HL-60/S4 treated with retinoic acid at 250 ng/mL for 4 days and 3 days (cell line): ENCODE data around the gene MACC1.

ENCODE experiments used
- in situ Hi-C: fragments of 300-500 bp; cut with MboI; formaldehyde crosslinking; loops from 2 replicates; pipeline ENCODE4 v1.7.0; 2022; ENCODE audit warnings: low sequenced_read_pairs

Gene MACC1

DNA sequence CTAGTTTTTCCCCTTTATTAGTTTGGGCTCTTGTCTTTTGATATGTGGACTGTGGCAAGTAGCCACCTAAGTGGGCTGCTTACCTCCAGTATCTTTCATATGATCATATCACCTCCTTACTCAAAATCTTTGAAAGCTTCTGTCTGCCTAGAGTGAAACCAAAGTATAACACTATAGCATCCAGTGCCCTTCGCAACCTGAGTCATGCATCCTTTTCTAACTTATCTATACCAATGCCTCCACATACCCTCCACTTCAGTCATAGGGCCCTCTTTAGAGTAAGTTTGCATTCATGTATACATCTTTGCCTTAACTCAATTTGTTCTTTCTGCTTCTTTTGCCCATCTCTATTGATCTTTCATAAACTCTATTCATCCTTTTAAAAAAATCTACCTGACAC lies 15.7 kb upstream of the MACC1 start:
- in situ Hi-C loops = no loop called here

DNA sequence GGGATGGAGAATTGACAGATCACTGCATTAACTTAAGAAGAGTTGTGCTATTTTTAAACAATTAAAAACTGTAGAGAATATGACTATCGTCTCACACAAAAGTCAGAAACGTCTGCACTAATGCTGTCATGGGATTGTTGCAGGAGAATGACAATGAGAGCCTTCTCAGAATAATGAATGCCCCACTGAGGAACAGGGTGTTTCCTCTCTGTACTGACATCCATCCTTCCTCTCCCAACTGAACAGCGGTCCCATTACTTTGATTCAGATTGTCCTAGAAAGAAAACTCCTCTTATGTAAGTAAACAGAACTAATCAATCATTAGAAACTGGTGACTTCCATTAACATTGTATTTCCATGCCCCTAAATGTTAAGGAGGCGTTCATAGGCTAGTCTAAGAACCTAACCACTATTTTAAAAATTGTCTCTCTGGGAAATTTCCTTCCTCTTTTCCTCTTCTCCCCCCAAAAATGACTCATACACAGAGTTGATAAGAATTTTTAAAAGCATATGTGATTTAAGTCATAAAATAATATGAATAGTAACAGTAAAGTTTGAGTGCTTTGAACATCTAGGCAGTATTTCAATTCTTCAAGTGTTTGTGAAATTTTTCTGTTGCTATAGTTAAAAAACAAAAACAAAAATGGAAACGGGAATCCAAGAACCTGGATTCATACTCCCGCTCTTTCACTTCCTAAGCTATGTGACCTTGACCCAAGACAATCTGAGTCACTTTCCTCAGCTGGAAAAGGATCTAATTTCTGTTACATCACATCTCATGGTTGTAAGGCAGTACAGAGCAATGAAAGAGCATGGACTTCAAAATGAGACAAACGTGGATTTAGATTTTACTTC lies 12.7 kb upstream of the MACC1 start:
- in situ Hi-C loops = no loop called here

DNA sequence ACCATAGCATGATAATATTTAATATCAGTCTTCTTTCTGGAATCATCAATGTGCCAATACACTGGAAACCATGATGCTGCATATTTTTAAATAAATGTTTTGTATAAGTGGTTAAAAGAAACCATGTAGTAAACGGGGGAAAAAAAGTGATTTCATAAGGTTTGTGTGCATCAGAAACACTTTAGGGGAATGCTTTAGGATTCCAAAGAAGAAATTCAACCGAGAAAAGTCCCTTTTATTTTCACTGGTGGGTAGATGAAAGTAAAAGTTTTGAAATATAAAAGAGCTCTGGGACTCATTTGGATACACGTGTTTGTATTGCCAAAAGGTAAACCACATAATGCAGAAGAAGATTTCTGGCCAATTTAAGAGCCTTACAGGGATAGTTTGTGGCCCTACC lies 11.9 kb upstream of the MACC1 start:
- in situ Hi-C loops = no loop called here

DNA sequence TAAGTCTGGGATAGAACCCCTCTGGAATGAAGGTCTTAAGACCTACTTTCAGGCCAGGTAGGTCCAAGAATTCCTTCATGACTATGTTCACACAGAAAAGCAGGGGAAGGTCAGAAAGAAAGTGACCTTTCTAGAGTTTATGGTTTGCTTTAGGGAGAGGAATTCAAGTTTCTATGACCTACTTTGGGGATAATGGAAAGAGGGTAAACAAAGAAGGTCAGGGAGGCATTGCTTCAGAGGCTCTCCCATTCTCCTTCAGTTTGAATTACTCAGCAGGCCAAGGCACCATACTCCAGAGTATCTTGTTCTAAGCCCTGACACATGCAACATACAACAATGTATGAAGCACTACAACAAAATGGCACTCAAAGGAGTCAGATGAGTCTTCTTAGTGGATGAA lies 11.5 kb upstream of the MACC1 start:
- in situ Hi-C loops = no loop called here

DNA sequence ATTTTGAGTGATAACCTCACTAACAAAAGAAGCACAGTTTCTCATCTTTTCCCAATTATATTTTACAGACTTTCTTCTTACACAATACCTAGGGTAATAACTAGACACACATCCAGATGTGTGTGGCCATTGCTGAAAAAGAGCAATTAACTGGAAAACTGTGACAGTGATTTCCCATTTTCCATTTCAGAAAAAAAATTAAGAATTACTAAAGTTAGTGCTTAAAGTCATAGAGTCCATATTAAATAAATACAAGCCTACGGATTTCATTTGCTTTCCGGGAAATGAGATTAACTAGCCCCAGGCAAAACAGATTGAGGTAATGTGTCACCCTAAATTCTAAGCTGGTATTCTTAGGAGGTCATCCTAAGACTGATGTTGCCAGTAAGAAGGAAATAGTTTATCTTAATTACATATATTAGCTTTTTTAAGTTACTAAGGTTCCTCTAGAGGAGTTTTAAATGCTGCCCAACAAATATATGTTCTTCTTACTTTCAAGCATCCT lies 10.2 kb upstream of the MACC1 start:
- in situ Hi-C loops = no loop called here

DNA sequence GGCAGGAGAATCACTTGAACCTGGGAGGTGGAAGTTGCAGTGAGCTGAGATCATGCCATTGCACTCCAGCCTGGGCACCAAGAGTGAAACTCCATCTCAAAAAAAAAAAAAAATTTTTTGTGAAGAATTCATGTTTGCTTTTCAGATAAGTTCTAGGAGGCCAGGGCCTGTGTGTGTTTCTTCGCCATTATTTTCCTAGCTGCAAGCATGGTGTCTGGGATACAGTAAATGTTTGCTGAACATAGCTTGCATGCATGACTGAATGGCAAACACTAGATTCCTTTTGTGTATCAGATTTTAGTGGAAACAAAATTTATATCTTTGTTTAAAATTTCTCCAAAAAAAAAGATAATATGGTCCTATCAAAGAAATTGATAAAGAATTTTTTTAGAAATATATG lies 9.7 kb upstream of the MACC1 start:
- in situ Hi-C loops = no loop called here

DNA sequence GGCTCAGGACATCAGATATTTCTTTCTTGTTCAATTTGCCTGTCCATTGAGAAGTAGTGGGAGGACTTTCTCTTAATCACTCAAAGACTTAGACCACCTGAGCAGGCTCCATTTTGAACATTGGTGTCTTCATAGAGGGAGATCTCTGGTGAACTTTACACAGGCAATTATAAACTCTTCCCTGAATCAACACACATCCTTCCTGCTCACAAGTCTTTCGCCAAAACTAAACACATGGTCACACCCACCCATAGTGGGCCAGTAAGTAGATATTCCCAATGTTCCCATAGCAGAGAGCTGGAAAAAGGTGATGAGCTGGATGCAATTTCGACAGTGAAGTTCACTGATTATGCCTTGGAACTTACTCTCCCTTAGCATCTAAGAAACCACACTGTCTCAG lies 8.2 kb upstream of the MACC1 start:
- in situ Hi-C loops = no loop called here

DNA sequence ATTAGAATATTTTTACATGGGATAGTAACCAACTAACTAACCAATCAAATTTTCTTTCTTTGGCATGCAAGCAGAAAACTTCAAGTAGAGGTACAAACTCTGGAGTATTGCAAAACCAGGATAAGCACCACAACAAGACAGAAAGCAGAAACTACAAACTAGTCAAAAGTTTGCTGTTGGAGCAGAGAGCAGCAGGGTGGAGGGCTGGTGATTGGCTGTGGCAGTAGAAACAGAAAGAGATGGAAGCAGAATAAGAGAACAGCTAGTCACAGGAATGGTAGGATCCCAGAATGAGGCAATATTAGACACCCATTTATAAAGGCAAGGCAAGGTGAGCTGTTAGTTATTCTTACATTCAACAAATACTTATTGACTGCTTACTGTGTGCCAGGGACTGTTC lies 6.8 kb upstream of the MACC1 start:
- in situ Hi-C loops = no loop called here

DNA sequence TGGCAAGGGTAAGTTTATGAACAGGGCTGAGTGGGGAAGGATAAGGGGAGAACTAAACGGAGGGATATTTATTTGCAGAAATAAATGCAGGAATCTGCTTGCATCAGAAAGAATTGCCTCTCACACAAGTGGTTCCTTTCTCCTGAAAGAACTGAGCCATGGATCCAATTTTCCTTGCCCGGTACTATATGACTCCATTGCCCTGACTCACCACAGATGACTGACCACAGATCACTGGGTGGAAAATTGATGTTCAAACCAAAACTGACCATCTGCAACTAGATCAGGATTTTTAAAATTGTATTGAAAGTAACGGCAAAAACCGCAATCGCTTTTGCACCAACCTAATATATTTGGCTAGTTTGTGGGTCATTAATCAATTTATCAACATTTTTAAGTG lies 6.2 kb upstream of the MACC1 start:
- in situ Hi-C loops = no loop called here

DNA sequence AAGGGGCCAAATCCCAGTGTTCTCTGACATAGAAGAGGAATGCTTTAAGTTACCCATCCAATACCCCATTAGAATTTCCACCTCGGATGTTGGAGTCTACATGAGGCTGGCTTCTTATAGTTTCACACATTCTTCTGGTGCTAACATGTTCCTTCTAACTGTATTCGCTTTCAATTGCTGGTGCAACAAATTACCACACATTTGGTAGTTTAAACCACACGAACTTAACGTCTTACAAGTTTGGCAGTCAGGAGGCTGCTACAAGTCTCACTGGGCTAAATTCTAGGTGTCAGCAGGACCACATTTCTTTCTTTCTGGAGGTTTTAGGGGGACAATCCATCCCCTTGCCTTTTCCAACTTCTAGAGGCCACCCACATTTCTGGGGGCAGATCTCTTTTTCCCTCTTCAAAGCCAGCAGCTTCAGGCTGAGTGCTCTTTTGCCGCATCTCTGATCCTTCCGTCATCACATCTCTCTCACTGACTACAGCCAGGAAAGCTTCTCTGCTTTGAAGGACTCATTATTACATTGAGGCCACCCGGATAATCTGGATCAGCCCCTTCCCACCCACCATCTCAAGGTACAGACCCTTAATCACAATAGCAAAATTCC lies 5.1 kb upstream of the MACC1 start:
- in situ Hi-C loops = no loop called here

DNA sequence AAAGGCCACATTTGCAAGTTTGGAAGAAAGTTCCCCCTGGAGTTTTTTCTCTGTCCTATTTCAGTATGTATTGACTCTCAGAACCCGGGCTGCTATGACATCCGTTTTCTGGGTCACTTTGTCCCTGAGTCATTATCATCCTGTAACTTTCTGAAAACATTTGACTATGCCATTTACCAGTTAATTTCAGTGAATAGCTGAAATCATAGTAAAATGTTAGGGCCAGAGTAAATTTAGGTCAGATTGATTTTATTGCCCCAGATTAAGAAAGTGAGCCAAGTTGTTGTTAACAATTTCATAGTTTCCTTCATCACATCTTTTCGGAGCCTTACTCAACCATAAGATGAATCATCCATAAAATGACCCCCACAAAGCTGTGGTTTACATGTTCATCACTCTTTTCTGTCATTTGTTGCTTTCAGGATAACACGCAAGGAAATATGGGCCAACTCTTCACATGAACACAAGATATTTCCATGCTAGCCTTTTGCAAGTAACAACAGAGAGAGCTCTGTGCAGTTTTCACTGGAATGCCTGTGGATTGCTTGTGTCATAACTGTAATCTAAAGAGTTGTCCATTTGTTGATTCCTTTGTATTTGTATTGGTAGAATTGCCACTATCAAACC lies 3.9 kb upstream of the MACC1 start:
- in situ Hi-C loops = no loop called here

DNA sequence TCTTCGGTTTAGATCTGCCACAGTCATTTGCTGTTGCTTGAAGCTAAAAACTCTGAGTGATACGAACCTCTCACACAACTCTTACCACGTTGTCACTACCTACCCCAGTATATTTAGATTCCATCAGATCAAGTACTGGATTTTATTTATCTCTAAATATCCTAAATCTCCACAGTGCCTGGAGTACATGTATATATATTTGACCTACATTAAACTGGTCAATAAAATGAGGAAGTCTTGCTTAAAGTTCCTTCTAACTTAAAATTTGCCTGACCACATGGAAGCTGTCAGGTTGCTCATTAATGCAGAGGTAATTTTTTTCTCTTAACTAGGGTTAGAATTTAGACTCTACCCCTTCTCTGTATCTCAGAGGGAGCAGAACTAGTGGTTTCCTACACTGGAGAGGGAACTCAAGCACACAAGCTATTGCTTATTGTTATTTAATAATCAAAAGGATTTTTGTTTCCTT lies 3.1 kb upstream of the MACC1 start:
- in situ Hi-C loops = no loop called here

DNA sequence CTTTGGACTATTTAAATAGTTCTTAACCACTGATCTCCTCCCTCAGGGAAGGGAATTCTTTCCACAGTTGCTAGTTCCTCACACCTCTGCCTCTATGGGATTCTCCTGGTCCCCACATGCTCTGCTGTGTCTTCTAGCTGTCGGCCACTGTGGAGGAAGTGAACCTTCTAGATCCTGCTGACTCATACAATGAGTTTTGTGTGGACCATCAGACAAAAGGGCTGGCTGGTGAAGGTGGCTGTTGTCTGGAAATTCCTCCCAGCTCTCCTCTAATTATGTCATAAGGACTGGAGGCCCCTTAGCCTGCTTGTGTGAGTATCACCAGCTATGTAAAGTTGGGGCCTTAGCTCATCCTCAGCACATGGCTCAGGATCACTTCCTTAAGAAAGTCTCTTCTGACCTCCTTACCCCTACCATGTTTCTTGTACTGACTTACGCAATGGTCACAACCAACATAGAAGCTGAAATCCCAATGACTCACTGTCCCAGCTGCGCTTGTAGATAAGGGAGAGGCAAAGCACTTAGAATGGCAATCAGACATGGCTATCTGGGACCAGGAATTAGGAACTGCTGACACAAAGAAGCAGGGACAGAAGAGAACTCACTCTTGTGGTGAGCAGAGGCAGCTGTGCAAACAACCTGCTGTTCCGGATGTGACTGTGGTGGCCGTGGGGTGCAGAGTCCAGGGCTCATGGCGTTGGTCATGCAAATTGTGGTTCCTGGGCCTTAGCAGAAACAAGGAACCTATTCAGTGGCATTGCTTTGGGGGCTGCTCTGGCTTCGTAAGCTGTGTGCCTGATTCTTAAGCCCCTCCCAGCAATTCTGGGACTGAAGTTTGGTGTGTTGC lies 2.5 kb upstream of the MACC1 start:
- in situ Hi-C loops = no loop called here

DNA sequence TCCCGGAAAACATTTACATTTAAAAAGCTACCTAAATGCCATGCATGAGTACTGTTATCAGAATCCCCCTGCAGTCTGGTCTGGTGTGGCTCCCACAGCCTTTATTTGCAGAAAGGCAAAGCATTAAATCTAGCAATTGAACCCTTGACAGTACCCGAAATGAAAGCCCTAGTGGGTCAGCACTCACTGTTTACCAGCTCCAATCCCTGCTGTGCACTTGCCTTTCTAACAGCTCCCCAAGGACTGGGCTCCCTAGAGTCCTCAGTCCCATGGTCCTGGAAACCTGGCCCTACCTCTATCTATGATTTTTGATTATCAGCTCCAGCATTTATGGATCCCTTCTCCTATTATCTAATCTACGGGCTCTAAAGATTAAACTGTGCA lies 1.9 kb upstream of the MACC1 start:
- in situ Hi-C loops = no loop called here

DNA sequence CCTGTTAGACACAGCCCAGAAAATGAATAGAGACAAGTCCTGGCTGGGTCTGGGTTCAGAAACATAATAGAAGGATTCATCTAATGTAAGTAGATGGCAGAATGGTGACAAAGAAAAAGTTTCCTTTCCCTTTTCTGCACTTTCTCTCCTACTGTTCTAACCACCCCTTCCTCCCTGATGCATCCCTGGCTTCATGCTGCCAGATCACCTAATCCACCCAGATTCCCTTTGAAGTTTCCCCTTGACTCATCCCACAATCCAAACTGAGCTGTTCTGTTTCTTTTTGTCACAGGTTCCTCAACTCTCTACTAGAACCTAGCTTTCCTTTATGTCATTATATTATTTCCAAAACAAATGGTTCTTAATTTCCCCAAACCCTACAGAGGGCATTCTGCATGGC lies 1.1 kb upstream of the MACC1 start:
- in situ Hi-C loops = no loop called here

DNA sequence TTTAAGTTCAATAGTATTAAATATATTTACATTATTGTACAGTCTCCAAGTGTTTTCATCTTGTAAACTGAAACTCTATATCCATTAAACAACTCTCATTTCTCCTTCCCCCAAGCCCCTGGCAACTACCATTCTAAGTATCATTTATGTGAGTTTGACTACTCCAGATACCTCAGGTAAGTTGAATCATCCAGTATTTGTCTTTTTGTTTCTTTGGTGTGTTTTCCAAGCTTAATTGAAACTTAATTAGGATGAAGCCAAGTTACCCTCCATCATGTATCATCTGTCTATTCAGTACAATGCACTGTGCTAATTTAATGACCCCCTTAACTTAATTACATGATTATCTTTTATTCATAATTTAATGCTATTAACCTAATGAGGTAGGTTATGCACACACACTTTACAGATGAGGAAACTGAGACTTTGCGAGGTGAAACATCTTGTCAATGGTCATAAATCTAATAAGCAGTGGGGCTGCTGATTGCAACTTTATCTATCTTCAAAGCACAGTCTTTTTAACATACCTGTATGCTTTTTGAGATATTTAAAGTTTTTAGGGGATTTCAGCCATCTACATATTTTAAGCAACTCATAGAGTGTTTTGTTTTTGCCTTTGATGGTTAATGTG lies 663 bp downstream of the MACC1 start:
- in situ Hi-C loops = no loop called here

DNA sequence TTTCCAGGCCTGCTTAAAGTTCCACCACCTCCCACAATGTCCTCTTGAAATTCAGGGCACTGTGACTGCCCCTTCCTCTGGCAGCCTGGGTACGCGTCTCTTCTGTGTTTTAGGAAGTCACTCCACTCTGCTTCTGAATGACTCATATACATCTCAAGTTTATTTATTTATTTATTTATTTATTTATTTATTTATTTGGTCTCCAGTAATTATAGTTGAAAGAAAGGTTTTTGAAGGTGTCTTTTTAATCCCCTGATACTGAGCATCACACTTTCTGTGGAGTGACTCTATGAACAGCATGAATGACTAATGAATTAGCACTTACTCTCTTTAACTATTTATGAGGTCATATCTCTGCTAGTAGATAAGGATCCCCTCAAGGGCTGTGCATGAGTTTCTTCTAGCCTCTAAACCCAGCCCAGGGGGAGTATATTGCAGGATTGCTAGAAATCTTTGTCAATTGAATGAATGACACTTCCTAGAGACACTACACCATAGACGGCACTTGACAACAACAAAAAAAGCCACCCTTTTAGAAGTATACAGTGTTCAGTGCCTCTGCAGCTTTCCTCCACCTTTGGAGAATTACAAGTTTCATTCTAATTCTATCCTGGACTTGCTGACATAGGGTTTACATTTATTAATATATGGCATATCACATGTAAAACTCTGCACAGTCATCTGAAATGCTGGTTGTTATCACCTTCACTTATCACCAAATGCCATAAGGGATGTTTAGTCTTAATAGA lies 2.1 kb downstream of the MACC1 start:
- in situ Hi-C loops = no loop called here

DNA sequence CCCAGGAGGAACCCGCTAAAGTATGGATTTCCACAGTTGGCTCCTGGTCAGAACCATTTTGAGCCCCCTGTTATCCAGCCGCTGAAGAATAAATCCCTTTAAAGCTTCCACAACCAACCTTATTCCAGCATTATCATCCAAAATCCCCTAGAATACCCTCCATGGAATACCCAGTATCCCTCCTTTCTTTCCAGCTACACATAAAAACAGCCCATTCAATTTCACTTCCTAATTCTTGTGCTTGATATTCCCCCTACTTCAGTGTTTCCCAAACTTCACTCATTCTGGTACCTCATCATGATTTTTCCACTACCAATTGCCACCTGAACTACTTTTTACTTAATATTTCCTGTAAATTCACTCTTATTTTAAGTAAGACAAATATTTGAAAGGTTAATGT lies 3.1 kb downstream of the MACC1 start:
- in situ Hi-C loops = no loop called here

DNA sequence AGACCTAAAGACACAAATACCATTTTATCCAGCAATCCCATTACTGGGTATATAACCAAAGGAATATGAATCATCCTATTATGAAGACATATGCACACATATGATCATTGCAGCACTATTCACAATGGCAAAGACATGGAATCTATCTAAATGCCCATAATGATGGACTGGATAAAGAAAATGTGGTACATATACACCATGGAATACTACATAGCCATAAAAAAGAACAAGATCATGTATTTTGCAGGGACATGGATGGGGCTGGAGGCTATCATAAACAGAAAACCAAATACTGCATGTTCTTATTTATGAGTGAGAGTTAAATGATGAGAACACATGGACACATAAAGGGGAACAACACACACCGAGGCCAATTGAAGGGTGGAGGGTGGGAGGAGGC lies 3.8 kb downstream of the MACC1 start:
- in situ Hi-C loops = no loop called here

DNA sequence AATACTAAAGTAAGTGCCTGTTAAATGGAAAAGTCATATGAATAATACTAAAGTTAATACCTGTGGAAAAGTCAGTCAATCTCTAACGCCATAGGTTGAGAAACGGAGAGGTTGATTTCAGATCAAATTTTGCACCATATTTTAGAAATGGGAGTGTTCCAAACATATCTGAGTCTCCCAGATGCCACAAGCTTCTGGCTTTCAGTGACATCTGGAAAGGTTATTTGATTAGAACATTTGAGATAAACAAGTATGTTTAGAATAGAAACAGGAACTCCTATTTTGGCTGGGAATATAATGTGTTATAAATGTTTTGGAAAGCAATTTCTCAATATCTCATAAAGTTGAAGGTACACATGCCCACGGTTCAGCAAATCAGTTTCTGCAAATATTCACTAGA lies 5.8 kb downstream of the MACC1 start:
- in situ Hi-C loops = no loop called here
